Osteocyte (in vitro differentiated cells): ENCODE results near the gene SPATC1L. TPM values are rescaled to one million over a fixed set of nuclear protein-coding genes. Genes with fewer than 3 reads are reported as not detected.

ENCODE experiments used
- DNase-seq: peaks from one replicate; pipeline ENCODE4 v3.0.0; 2021; ENCODE audit warnings: mixed read lengths; ENCODE audit not compliant: unreplicated experiment; ENCODE audit errors: extremely low spot score
- H3K27ac Mint-ChIP-seq: one replicate; pipeline ENCODE4 v1.8.0; 2021; ENCODE audit warnings: mild to moderate bottlenecking, mixed read lengths; ENCODE audit not compliant: unreplicated experiment
- H3K27me3 Mint-ChIP-seq: one replicate; pipeline ENCODE4 v1.8.0; 2021; ENCODE audit warnings: mixed read lengths; ENCODE audit not compliant: unreplicated experiment
- H3K36me3 Mint-ChIP-seq: one replicate; pipeline ENCODE4 v1.8.0; 2021; ENCODE audit warnings: mixed read lengths; ENCODE audit not compliant: unreplicated experiment
- H3K4me1 Mint-ChIP-seq: one replicate; pipeline ENCODE4 v1.8.0; 2021; ENCODE audit warnings: mixed read lengths; ENCODE audit not compliant: unreplicated experiment
- H3K4me3 Mint-ChIP-seq: one replicate; pipeline ENCODE4 v1.8.0; 2021; ENCODE audit warnings: mild to moderate bottlenecking, moderate library complexity, mixed read lengths; ENCODE audit not compliant: unreplicated experiment
- H3K9me3 Mint-ChIP-seq: one replicate; pipeline ENCODE4 v1.8.0; 2021; ENCODE audit warnings: mixed read lengths; ENCODE audit not compliant: unreplicated experiment
- CTCF ChIP-seq: fragments of 200-600 bp; sonication (generic); IDR thresholded peaks from 2 replicates; pipeline ENCODE4 v1.5.0; 2021; ENCODE audit warnings: antibody characterized with exemption, mild to moderate bottlenecking, moderate library complexity
- total RNA-seq: library from RNA; stranded (reverse); gene quantifications from 2 replicates; pipeline ENCODE4 v1.2.1, GENCODE V29; 2021

The SPATC1L gene
- total RNA-seq, 1 donor from 2014 or later, result 18.9 TPM

GRCh38 chr21:46219591-46220239, 35.5 kb upstream of the SPATC1L start:
- TF ChIP-seq CTCF, result no peak
- H3K4me3 Mint-ChIP-seq, result no peak overlapping the region
- no peaks in the 10 kb centered on the region for H3K27me3 Mint-ChIP-seq
- no peaks in the 10 kb centered on the region for H3K9me3 Mint-ChIP-seq
- DNase-seq, result no peak
- peaks cover 5% of the 10 kb centered on the region for H3K4me1 Mint-ChIP-seq
- H3K36me3 Mint-ChIP-seq, result peaks cover 15% of the 10 kb centered on the region
- peak overlapping the region; percentile 35 for H3K27ac Mint-ChIP-seq

GRCh38 chr21:46218906-46219590, 34.8 kb upstream of the SPATC1L start:
- no peak for DNase-seq
- H3K27ac Mint-ChIP-seq, result no peak overlapping the region
- no peaks in the 10 kb centered on the region for H3K9me3 Mint-ChIP-seq

GRCh38 chr21:46217511-46218196, 33.4 kb upstream of the SPATC1L start:
- peaks cover 6% of the 10 kb centered on the region for H3K4me1 Mint-ChIP-seq
- no peak overlapping the region for H3K27ac Mint-ChIP-seq
- no peak overlapping the region for H3K4me3 Mint-ChIP-seq

More at GRCh38 chr21:46218906-46219590, 34.8 kb upstream of the SPATC1L start:
- Mint-ChIP-seq H3K4me1 (peaks cover 2% of the 10 kb centered on the region), H3K4me3 (no peak overlapping the region), H3K36me3 (peaks cover 15% of the 10 kb centered on the region), H3K27me3 (no peaks in the 10 kb centered on the region)
- TF ChIP-seq CTCF, result no peak

GRCh38 chr21:46216132-46216747, 32.0 kb upstream of the SPATC1L start:
- peaks cover 6% of the 10 kb centered on the region for H3K4me1 Mint-ChIP-seq
- no peak for DNase-seq
- no peaks in the 10 kb centered on the region for H3K9me3 Mint-ChIP-seq
- TF ChIP-seq CTCF, result no peak
- peaks cover 23% of the 10 kb centered on the region for H3K36me3 Mint-ChIP-seq
- no peak overlapping the region for H3K4me3 Mint-ChIP-seq
- no peaks in the 10 kb centered on the region for H3K27me3 Mint-ChIP-seq
- H3K27ac Mint-ChIP-seq, result peak overlapping the region; percentile 38

More at GRCh38 chr21:46217511-46218196, 33.4 kb upstream of the SPATC1L start:
- no peaks in the 10 kb centered on the region for H3K27me3 Mint-ChIP-seq
- no peaks in the 10 kb centered on the region for H3K9me3 Mint-ChIP-seq
- TF ChIP-seq CTCF, result no peak
- peaks cover 23% of the 10 kb centered on the region for H3K36me3 Mint-ChIP-seq
- no peak for DNase-seq
